ENCODE data around the gene LHX1. TPM values are rescaled to one million over a fixed set of nuclear protein-coding genes. Genes with fewer than 3 reads are reported as not detected.

LHX1 gene
- total and polyA plus RNA-seq, 10 of the 15 experiments (the other 5 are each of a cell fraction or from before 2014, with no cell fraction given): not detected

DNA sequence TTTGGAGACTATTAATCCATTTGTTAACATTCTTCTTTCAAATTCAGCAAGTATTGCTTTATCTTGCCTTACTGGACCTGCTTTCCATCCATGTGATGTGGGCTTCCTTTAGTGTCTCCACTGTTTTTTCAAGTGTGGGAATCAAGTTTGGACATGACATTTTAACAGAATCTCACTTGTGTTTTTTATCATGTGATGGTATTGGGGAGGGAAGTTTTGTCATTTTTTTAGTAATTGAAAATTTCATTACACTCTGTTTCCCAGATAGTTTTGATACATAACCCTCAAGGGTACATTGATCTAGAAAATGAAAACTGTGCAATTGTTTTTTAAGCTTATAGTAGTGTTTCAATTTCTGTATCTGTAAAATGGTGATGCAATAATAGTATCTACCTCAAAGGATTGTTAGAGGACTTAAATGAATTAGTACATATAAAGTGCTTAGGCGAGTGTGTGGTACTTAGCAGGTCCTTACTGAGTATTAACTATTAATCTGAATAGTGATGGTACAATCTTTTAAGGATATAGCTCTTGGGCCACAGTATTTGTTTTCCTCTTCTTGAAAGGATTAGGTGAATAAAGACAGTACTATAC lies 38.7 kb downstream of the LHX1 start:
- Histone ChIP-seq H3K27me3 (replicated peaks in 1 of 2; ENCODE audit: control insufficient read depth in 2 of 2, insufficient read depth in 2 of 2, low read length in 1 of 2) (no peaks in the 10 kb centered on the region), H3K4me2 (ENCODE audit: control insufficient read depth, insufficient read depth) (no peak overlapping the region), H3K27ac (ENCODE audit: control insufficient read depth, insufficient read depth) (no peak overlapping the region), H3K79me2 (ENCODE audit: control insufficient read depth, insufficient read depth, low read length) (peaks cover 16% of the 10 kb centered on the region), H3K36me3 (ENCODE audit: control insufficient read depth in 2 of 2, insufficient read depth in 2 of 2, low read length in 1 of 2) (no peaks in the 10 kb centered on the region; a peak in 2 of 4 replicates), H4K20me1 (ENCODE audit: control insufficient read depth, insufficient read depth) (no peaks in the 10 kb centered on the region), H3K4me3 (no peak overlapping the region), H3K4me1 (ENCODE audit: control insufficient read depth, insufficient read depth, low read length) (no peaks in the 10 kb centered on the region), H2AFZ (ENCODE audit: control insufficient read depth, low read depth, low read length) (no peak overlapping the region), H3K9me3 (replicated peaks; ENCODE audit: control insufficient read depth, insufficient read depth, low read length) (no peaks in the 10 kb centered on the region), H3K9ac (ENCODE audit: control insufficient read depth, insufficient read depth, low read length) (no peak overlapping the region)
- RAD21 ChIA-PET (ENCODE audit: unreplicated experiment): no interaction called here
- SMC1A ChIA-PET (ENCODE audit: uncharacterized antibody, unreplicated experiment): interaction anchor here (0.9 to 1.4 kb wide), 4 partner anchors 11 to 31 kb away, joined by 3 to 5 read pairs (median 4); no protein-coding TSS in a partner anchor
- WGBS (ENCODE audit: insufficient coverage, insufficient replicate concordance, low lambda C conversion rate, missing lambda C conversion rate): 100% methylated on average over 1 of the region's 1 CpG
- POLR2A ChIA-PET: no interaction called here
- in situ Hi-C loops (cut with MboI): no loop called here
- intact Hi-C loops (cut with micrococcal nuclease; ENCODE audit: unreplicated experiment): no loop called here
- BruUV-seq (replicated peaks): no TSS peak
- TF ChIP-seq CBX3 (IDR thresholded peaks at IDR 0.05; ENCODE audit: borderline replicate concordance, low read depth): no peak
- no peak for TF ChIP-seq ZZZ3 (IDR thresholded peaks at IDR 0.05; ENCODE audit: control insufficient read depth, insufficient read length, low read depth)
- no peak for TF ChIP-seq BHLHE40 (IDR thresholded peaks at IDR 0.05; ENCODE audit: borderline replicate concordance in 1 of 2, low read depth in 2 of 2, low read length in 1 of 2)
- TF ChIP-seq, protein P1, sequence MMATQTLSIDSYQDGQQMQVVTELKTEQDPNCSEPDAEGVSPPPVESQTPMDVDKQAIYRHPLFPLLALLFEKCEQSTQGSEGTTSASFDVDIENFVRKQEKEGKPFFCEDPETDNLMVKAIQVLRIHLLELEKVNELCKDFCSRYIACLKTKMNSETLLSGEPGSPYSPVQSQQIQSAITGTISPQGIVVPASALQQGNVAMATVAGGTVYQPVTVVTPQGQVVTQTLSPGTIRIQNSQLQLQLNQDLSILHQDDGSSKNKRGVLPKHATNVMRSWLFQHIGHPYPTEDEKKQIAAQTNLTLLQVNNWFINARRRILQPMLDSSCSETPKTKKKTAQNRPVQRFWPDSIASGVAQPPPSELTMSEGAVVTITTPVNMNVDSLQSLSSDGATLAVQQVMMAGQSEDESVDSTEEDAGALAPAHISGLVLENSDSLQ (IDR thresholded peaks at IDR 0.05): no peak
- no peak for TF ChIP-seq BACH1 (IDR thresholded peaks at IDR 0.05; ENCODE audit: borderline replicate concordance)
- TF ChIP-seq DPF2 (IDR thresholded peaks at IDR 0.05): no peak
- TF ChIP-seq CBX5 (IDR thresholded peaks at IDR 0.05; ENCODE audit: low read depth): no peak
- no peak for TF ChIP-seq NFIC (IDR thresholded peaks at IDR 0.05; ENCODE audit: low read depth, low read length)
- no peak for TF ChIP-seq JUNB (IDR thresholded peaks at IDR 0.05)
- no peak for TF ChIP-seq EP300 (IDR thresholded peaks at IDR 0.05; ENCODE audit: borderline replicate concordance in 1 of 2, control insufficient read depth in 1 of 2, low read depth in 2 of 2, low read length in 2 of 2)
- no peak for TF ChIP-seq BMI1 (IDR thresholded peaks at IDR 0.05; ENCODE audit: borderline replicate concordance)
- TF ChIP-seq HDGF (IDR thresholded peaks at IDR 0.05): no peak
- no peak for TF ChIP-seq SUZ12 (IDR thresholded peaks at IDR 0.05; ENCODE audit: unreplicated experiment)
- DNase-seq (ENCODE audit: low read depth, low spot score) (no peak), FAIRE-seq (no peak), ATAC-seq (no peak)
- CTCF ChIA-PET: interaction anchor here (1.7 to 1.8 kb wide), 2 partner anchors 9 to 373 kb away, joined by 4 to 5 read pairs; no protein-coding TSS in a partner anchor

Measured in GM12878 (cell line).